HepG2 (cell line): ENCODE measurements around the gene EGFL8. TPM values are rescaled to one million over a fixed set of nuclear protein-coding genes. Genes with fewer than 3 reads are reported as not detected.

ENCODE experiments used
- BCLAF1 ChIP-seq: fragments of 450-650 bp; IDR thresholded peaks from 2 replicates; pipeline ENCODE4 v1.6.1; 2017; ENCODE audit warnings: mild to moderate bottlenecking
- DBP ChIP-seq: sonication (generic); formaldehyde crosslinking; IDR thresholded peaks from 2 replicates; pipeline ENCODE4 v1.4.0; 2020; ENCODE audit warnings: missing genetic modification reagents; ENCODE audit errors: not compliant biosample characterization
- HES4 ChIP-seq: sonication (generic); formaldehyde crosslinking; IDR thresholded peaks from 2 replicates; pipeline ENCODE4 v1.9.0; 2021; ENCODE audit warnings: mild to moderate bottlenecking, missing genetic modification reagents, borderline replicate concordance
- HMGXB4 ChIP-seq, 2 experiments: sonication (generic) in 1 of 2; formaldehyde crosslinking in 1 of 2; IDR thresholded peaks; 2 replicates each; pipeline versions ENCODE4 v1.4.0 to v1.6.1; 2018 to 2020; ENCODE audit warnings: missing genetic modification reagents in 2 of 2, borderline replicate concordance in 1 of 2, low read depth in 1 of 2, mild to moderate bottlenecking in 1 of 2, missing biosample characterization in 1 of 2
- HNF4A ChIP-seq: sonication (generic); formaldehyde crosslinking; IDR thresholded peaks from 2 replicates; pipeline ENCODE4 v1.4.0; 2020; ENCODE audit warnings: missing genetic modification reagents
- IRF9 ChIP-seq: sonication (generic); formaldehyde crosslinking; IDR thresholded peaks from 2 replicates; pipeline ENCODE4 v1.8.0; 2022; ENCODE audit warnings: missing genetic modification reagents, mild to moderate bottlenecking, borderline replicate concordance
- KAT2B ChIP-seq: fragments of 150-350 bp; IDR thresholded peaks from 2 replicates; pipeline ENCODE4 v1.6.1; 2014; ENCODE audit warnings: low read depth, low read length, borderline replicate concordance
- NCOA2 ChIP-seq: sonication (generic); formaldehyde crosslinking; IDR thresholded peaks from 2 replicates; pipeline ENCODE4 v1.8.0; 2022; ENCODE audit warnings: inconsistent platforms
- PAX8 ChIP-seq: sonication (generic); formaldehyde crosslinking; IDR thresholded peaks from 2 replicates; pipeline ENCODE4 v1.8.0; 2022; ENCODE audit warnings: mild to moderate bottlenecking, missing genetic modification reagents, borderline replicate concordance
- ZBTB2 ChIP-seq: sonication (generic); formaldehyde crosslinking; IDR thresholded peaks from 2 replicates; pipeline ENCODE4 v1.8.0; 2022; ENCODE audit warnings: low read depth, missing genetic modification reagents
- ZFP36 ChIP-seq: fragments of 150-350 bp; IDR thresholded peaks from 2 replicates; pipeline ENCODE4 v1.6.1; 2018; ENCODE audit warnings: borderline replicate concordance, low read length, low read depth; ENCODE audit not compliant: partially characterized antibody
- ZNF121 ChIP-seq: sonication (generic); formaldehyde crosslinking; IDR thresholded peaks from 2 replicates; pipeline ENCODE4 v1.5.0; 2020; ENCODE audit warnings: mild to moderate bottlenecking, missing genetic modification reagents
- ZNF207 ChIP-seq: fragments of 450-650 bp; IDR thresholded peaks from 2 replicates; pipeline ENCODE4 v1.6.1; 2016; ENCODE audit warnings: antibody characterized with exemption, borderline replicate concordance
- ZNF280D ChIP-seq: sonication (generic); formaldehyde crosslinking; IDR thresholded peaks from 2 replicates; pipeline ENCODE4 v1.5.1; 2020; ENCODE audit warnings: mild to moderate bottlenecking, missing genetic modification reagents
- ZNF792 ChIP-seq: IDR thresholded peaks from 2 replicates; pipeline ENCODE4 v1.6.1; 2016
- ZSCAN20 ChIP-seq: sonication (generic); formaldehyde crosslinking; IDR thresholded peaks from 2 replicates; pipeline ENCODE4 v1.4.0; 2020; ENCODE audit warnings: missing genetic modification reagents, mild to moderate bottlenecking, borderline replicate concordance
- polyA plus RNA-seq, 8 experiments: library from polyadenylated mRNA; depleted of rRNA in 3 of 8; stranded (reverse) in 7 of 8; unstranded in 1 of 8; fragments of >200 nt; fragmentation: Illumina TruSeq in 4 of 8; extraction: Trizol in 4 of 8; gene quantifications; 2 replicates each; pipeline versions ENCODE4 v1.2.1 to v1.2.3, GENCODE V29; 2011 to 2016; ENCODE audit warnings: low read depth in 4 of 8, missing spikeins in 1 of 8, mixed read lengths in 1 of 8; ENCODE audit not compliant: insufficient read depth in 1 of 8
- total RNA-seq, 5 experiments: library from RNA; depleted of rRNA; stranded (reverse); fragments of >200 nt; fragmentation: Illumina TruSeq; extraction: Trizol; gene quantifications; 2 replicates each; pipeline ENCODE4 v1.2.3, GENCODE V29; 2016; ENCODE audit warnings: low read depth in 1 of 5

The EGFL8 gene
- total and polyA plus RNA-seq, 2 of the 13 experiments (the other 11 are each of a cell fraction or from before 2014, with no cell fraction given) = 10.0 to 11.5 TPM

GRCh38 chr6:32127717-32128592, 36.4 kb upstream of the EGFL8 start, which contains the start of gene ATF6B (continued):
- TF ChIP-seq ZBTB2 = no peak
- peak; percentile 43 to 72; a peak in 3 of 4 replicates for TF ChIP-seq HMGXB4 (CRISPR knock-in tag; IDR thresholded peaks at IDR 0.05; ENCODE audit: borderline replicate concordance in 1 of 2, low read depth in 1 of 2)
- TF ChIP-seq DBP (CRISPR knock-in tag) = peak; percentile 7
- no peak for TF ChIP-seq ZFP36
- TF ChIP-seq PAX8 (CRISPR knock-in tag) = no peak
- TF ChIP-seq IRF9 (CRISPR knock-in tag) = peak; percentile 75; the same call in 1 of the 2 replicates
- no peak for TF ChIP-seq ZNF121 (CRISPR knock-in tag)
- no peak; the same call in 1 of the 2 replicates for TF ChIP-seq NCOA2 (CRISPR knock-in tag)
- TF ChIP-seq HNF4A (CRISPR knock-in tag) = no peak
- peak; percentile 86; the same call in 1 of the 2 replicates for TF ChIP-seq ZNF280D (CRISPR knock-in tag)
- TF ChIP-seq HES4 (CRISPR knock-in tag) = no peak
- TF ChIP-seq ZNF792 = no peak; the same call in 1 of the 2 replicates
- no peak for TF ChIP-seq ZNF207
- TF ChIP-seq ZSCAN20 (CRISPR knock-in tag) = no peak
- TF ChIP-seq BCLAF1 = no peak
- TF ChIP-seq KAT2B = no peak
